ENCODE measurements around the gene SESN1. TPM values are rescaled to one million over a fixed set of nuclear protein-coding genes. Genes with fewer than 3 reads are reported as not detected.
"Not testable (repeated sequence)": the region's sequence is repeated elsewhere in the genome, so short reads cannot be mapped to it uniquely, and the experiment has no call there.

SESN1 gene
- total and polyA plus RNA-seq, 7 donors = 15.1 to 176 (median 101) TPM

DNA sequence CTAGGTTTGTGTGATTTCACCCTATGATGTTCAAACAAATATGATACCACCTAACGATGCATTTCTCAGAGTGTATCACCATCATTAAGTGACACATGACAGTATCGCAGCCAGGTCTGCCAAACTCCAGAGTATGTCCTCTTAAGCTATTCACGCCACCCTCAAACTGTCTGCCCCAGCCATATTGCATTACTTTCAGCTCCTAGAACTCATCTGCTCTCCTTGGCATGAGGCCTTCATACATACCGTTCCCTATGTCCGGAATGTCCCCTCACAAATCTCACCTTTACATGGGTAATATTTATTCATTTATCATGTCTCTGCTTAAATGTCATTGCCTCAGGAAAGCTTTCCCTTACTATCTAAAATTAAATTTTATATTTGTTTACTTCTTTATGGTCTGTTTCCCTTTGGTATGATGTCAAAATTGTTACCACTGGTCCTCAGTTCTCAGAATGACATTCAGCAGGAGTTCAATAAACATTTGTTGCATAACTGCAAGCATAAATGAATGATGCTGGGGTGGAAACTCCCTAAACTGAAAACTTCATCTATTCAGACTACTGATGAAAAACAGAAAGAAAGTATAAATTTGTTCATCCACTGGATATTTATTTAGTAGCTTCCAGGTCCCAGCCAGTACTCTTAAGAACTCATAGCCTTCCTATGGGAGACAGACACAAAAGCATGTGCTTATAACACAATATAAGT is 3.2 kb downstream of the SESN1 start:
- peak; percentile 33 to 84 for DNase-seq
- Histone ChIP-seq H3K27me3 (ENCODE audit: insufficient read depth in 3 of 3, low read length in 2 of 3) (no peaks in the 10 kb centered on the region), H3K36me3 (ENCODE audit: insufficient read depth in 1 of 2, low read depth in 1 of 2) (peaks cover 0 to 6% of the 10 kb centered on the region in 2 donors), H3K4me3 (peak overlapping the region; percentile 77), H3K4me1 (peaks cover 50% of the 10 kb centered on the region), H3K27ac (peak overlapping the region; percentile 98), H3K9me3 (no peaks in the 10 kb centered on the region)
- no peak for TF ChIP-seq CTCF (IDR thresholded peaks at IDR 0.05)
- peak; percentile 11 to 62 (median 53) for ATAC-seq
- 32 to 43% (median 37%) methylated on average over 5 of the region's 5 CpGs for WGBS, 3 donors
- intact Hi-C loops (cut with DNase I) = loop anchor here (5.0 to 10.0 kb wide), 3 partner anchors 211 to 291 kb away; partner anchors contain the start of gene CD164 (in 1 of the 2)

DNA sequence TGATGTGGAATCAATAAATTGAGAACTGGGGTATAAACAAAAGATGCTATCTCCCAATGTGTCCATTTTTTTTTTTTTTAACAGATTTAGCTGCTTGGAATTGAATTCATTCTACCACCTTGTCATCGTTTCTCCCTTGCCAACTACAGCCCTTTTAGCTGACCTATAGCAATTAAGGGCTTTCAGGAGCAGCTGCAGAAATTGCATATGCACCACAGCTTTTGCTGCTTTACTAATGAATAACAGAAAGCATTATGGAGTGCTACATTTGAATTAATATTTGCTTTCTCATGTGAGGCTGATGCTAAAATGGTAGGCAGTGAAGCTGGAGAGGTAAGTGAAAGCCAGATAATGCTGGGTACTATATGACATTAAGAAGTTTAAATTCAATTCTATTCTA is 5.7 kb downstream of the SESN1 start:
- DNase-seq (no peak), ATAC-seq (no peak)
- intact Hi-C loops (cut with DNase I) = no loop called here
- Histone ChIP-seq H3K4me1 (peaks cover 53% of the 10 kb centered on the region), H3K36me3 (ENCODE audit: insufficient read depth in 1 of 2, low read depth in 1 of 2) (peaks cover 6 to 14% of the 10 kb centered on the region in 2 donors), H3K27me3 (ENCODE audit: insufficient read depth in 3 of 3, low read length in 2 of 3) (no peaks in the 10 kb centered on the region), H3K9me3 (no peaks in the 10 kb centered on the region), H3K27ac (peak overlapping the region; percentile 98), H3K4me3 (peak overlapping the region; percentile 77)
- no peak for TF ChIP-seq CTCF (IDR thresholded peaks at IDR 0.05)
- WGBS, 3 donors = 21 to 23% (median 22%) methylated on average over 1 of the region's 1 CpG

DNA sequence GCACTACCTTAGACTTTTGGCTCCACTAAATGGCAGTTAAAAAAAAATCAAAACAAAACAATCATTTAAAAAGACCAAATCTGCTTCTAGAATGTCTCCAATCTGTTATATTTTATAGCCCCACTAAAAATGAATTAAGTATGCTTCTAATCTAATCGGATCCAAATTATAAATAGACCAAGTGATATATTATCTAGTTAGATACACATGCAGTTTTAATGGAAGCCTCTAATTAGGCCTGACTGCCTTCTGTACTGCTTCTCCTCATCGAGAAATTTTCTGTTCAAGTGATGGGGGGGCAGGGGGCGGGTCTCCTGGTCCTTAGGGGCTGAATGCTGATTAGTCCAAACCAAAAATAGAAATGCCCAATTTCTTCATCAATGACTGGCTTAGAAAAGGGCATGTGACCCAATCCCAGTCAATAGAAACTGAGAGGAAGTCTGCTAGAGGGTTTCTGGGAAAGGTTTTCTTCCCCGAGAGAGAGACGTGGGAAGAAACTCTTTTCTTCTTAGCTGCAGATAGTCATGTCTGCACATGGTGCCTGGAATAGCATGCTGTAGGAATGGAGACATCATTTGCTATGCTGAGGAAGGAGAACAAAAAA is 6.9 kb downstream of the SESN1 start:
- H3K4me3 ChIP-seq = peak overlapping the region; percentile 77
- intact Hi-C loops (cut with DNase I) = no loop called here
- peaks cover 58% of the 10 kb centered on the region for H3K4me1 ChIP-seq
- no peak for TF ChIP-seq CTCF (IDR thresholded peaks at IDR 0.05)
- no peaks in the 10 kb centered on the region for H3K9me3 ChIP-seq
- H3K27ac ChIP-seq = peak overlapping the region; percentile 98
- WGBS, 3 donors = 23 to 42% (median 28%) methylated on average over 5 of the region's 5 CpGs
- ATAC-seq (no peak), DNase-seq (no peak)
- no peaks in the 10 kb centered on the region for H3K27me3 ChIP-seq (ENCODE audit: insufficient read depth in 3 of 3, low read length in 2 of 3)
- H3K36me3 ChIP-seq (ENCODE audit: insufficient read depth in 1 of 2, low read depth in 1 of 2) = peaks cover 6 to 14% of the 10 kb centered on the region in 2 donors

DNA sequence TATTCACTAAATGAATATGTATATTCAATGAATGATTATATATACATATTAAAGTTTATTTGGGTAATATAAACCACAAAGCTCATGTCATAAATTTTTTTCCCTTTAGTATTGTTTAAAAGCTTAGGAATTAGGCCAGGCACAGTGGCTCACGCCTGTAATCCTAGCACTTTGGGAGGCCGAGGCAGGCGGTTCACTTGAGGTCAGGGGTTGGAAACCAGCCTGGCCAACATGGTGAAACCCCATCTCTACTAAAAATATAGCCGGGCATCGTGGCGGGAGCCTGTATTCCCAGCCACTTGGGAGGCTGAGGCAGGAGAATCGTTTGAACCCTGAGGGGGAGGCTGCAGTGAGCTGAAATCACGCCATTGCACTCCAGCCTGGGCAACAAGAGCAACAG is 10.5 kb downstream of the SESN1 start:
- Histone ChIP-seq H3K27ac (peak overlapping the region; percentile 98), H3K4me3 (peak overlapping the region; percentile 6), H3K36me3 (ENCODE audit: insufficient read depth in 1 of 2, low read depth in 1 of 2) (peaks cover 0 to 14% of the 10 kb centered on the region in 2 donors), H3K4me1 (peaks cover 65% of the 10 kb centered on the region)
- H3K27me3 ChIP-seq (ENCODE audit: insufficient read depth in 3 of 3, low read length in 2 of 3); intact Hi-C loops (cut with DNase I); H3K9me3 ChIP-seq: not testable (repeated sequence)
- 28 to 42% (median 35%) methylated on average over 8 of the region's 8 CpGs for WGBS, 3 donors
- DNase-seq (peak; percentile 21 to 78), ATAC-seq (peak; percentile 31 to 63 (median 48))

DNA sequence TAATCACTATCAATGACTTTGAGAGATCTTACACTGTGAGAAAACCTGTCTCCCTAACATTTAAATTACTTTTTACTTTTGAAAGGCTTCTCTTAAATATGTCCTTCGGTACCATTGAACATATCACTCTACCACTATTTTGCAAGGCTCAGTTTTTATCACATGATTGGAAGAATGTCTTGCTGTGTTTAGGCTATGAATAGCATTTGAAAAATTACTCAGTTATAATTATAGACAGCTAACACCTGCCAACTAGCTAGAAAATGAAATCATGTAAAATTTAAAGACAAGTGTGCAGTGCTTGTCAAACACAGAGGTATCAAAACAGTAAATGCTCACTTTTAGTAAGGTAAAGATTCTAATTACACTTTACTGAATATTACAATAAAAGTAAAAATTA is 11.0 kb downstream of the SESN1 start:
- H3K4me1 ChIP-seq = peaks cover 65% of the 10 kb centered on the region
- H3K27ac ChIP-seq = peak overlapping the region; percentile 98
- H3K9me3 ChIP-seq = no peaks in the 10 kb centered on the region
- TF ChIP-seq CTCF (IDR thresholded peaks at IDR 0.05) = no peak
- H3K4me3 ChIP-seq = peak overlapping the region; percentile 6
- intact Hi-C loops (cut with DNase I) = no loop called here
- 31 to 51% (median 34%) methylated on average over 1 of the region's 1 CpG for WGBS, 3 donors
- no peak for DNase-seq
- peaks cover 0 to 14% of the 10 kb centered on the region in 2 donors for H3K36me3 ChIP-seq (ENCODE audit: insufficient read depth in 1 of 2, low read depth in 1 of 2)
- H3K27me3 ChIP-seq (ENCODE audit: insufficient read depth in 3 of 3, low read length in 2 of 3) = no peaks in the 10 kb centered on the region
- peak; percentile 73 to 80 (median 76) for ATAC-seq
